HCT116 (cell line): Measurements from ENCODE around the gene SMR3A. TPM values are rescaled to one million over a fixed set of nuclear protein-coding genes. Genes with fewer than 3 reads are reported as not detected.

Experiments
- ATAC-seq: fragments of 200-7000 bp; cut with Tn5 transposase; 2 replicates; pipeline ENCODE4 v1.9.1; 2020; ENCODE audit warnings: mild to moderate bottlenecking, moderate library complexity
- BruUV-seq: library from RNA; stranded (reverse); fragments of 400-500 nt; replicated peaks from 2 replicates; lab custom pipeline; 2021; lab: Mats Ljungman, UMichigan
- CTCF ChIA-PET: fragments of 300-600 bp; sonication (Branson Sonifier 250); formaldehyde crosslinking; loops from one replicate; lab custom pipeline; 2021; ENCODE audit warnings: antibody characterized with exemption; lab: Charles Lee
- POLR2A ChIA-PET: fragments of 300-600, 350-600 bp; sonication (Branson Sonifier 250); formaldehyde crosslinking; loops from one replicate; lab custom pipeline; 2021; ENCODE audit warnings: antibody characterized with exemption; lab: Charles Lee
- RAD21 ChIA-PET, 2 experiments: fragments of 300-600 bp; sonication (Branson Sonifier 250); formaldehyde crosslinking; loops; one replicate each; lab custom pipeline; 2023; ENCODE audit warnings: low total read pairs in 2 of 2; ENCODE audit not compliant: uncharacterized antibody in 2 of 2, unreplicated experiment in 2 of 2, low non-redundant PET in 1 of 2; lab: Charles Lee
- DNase-seq: peaks from one replicate; pipeline ENCODE4 v3.0.0-alpha.2; 2010; ENCODE audit warnings: low read depth, low spot score
- H2AFZ ChIP-seq: fragments of 200-600 bp; shearing (Covaris generic), sonication (generic); 2 replicates; pipeline ENCODE4 v1.6.1; 2017; ENCODE audit warnings: low read depth, mixed run types, mixed read lengths, antibody characterized with exemption, low read length; ENCODE audit not compliant: poor library complexity, severe bottlenecking
- H3K27ac ChIP-seq: 2 replicates; pipeline ENCODE4 v1.5.1; 2012; ENCODE audit warnings: low read depth, low read length
- H3K27me3 ChIP-seq: fragments of 200-600 bp; sonication (generic); 2 replicates; pipeline ENCODE4 v1.6.1; 2016; ENCODE audit warnings: mixed run types, low read length, mixed read lengths; ENCODE audit not compliant: insufficient read depth
- H3K36me3 ChIP-seq, 2 experiments: fragments of 200-500 bp in 1 of 2; fragments of 200-600 bp in 1 of 2; sonication (Bioruptor generic) in 1 of 2; sonication (generic) in 1 of 2; 2 replicates each; pipeline versions ENCODE4 v1.5.1 to v1.6.1; 2014 to 2016; ENCODE audit warnings: low read length in 2 of 2, inconsistent platforms in 1 of 2, mixed read lengths in 1 of 2, mixed run types in 1 of 2; ENCODE audit not compliant: insufficient read depth in 2 of 2, control insufficient read depth in 1 of 2
- H3K4me1 ChIP-seq, 2 experiments: fragments of 200-600 bp in 1 of 2; sonication (generic) in 1 of 2; 2 replicates each; pipeline versions ENCODE4 v1.5.1 to v1.6.1; 2012 to 2017; ENCODE audit warnings: low read length in 2 of 2, inconsistent platforms in 1 of 2, mild to moderate bottlenecking in 1 of 2, mixed read lengths in 1 of 2, mixed run types in 1 of 2, moderate library complexity in 1 of 2; ENCODE audit not compliant: insufficient read depth in 2 of 2, control insufficient read depth in 1 of 2
- H3K4me2 ChIP-seq: fragments of 200-600 bp; sonication (generic); 2 replicates; pipeline ENCODE4 v1.6.1; 2017; ENCODE audit warnings: mixed run types, low read length, mixed read lengths
- H3K4me3 ChIP-seq, 2 experiments: fragments of 200-600 bp in 1 of 2; sonication (generic) in 1 of 2; replicated peaks in 1 of 2; 2 replicates each; pipeline ENCODE4 v1.5.1; 2011 to 2016; ENCODE audit warnings: low read length in 2 of 2, control low read depth in 1 of 2, low read depth in 1 of 2, mild to moderate bottlenecking in 1 of 2, mixed read lengths in 1 of 2, mixed run types in 1 of 2
- H3K79me2 ChIP-seq: fragments of 200-600 bp; sonication (generic); 2 replicates; pipeline ENCODE4 v1.6.1; 2017; ENCODE audit warnings: mild to moderate bottlenecking, mixed run types, low read length, moderate library complexity, mixed read lengths; ENCODE audit not compliant: insufficient read depth
- H3K9ac ChIP-seq: fragments of 200-600 bp; sonication (generic); 2 replicates; pipeline ENCODE4 v1.6.1; 2016; ENCODE audit warnings: low read length, mixed read lengths
- H3K9me2 ChIP-seq: fragments of 200-600 bp; sonication (generic), shearing (Covaris generic); 2 replicates; pipeline ENCODE4 v1.6.1; 2017; ENCODE audit warnings: mixed run types, mild to moderate bottlenecking, moderate library complexity; ENCODE audit not compliant: insufficient read depth
- H3K9me3 ChIP-seq, 2 experiments: fragments of 200-500 bp in 1 of 2; fragments of 200-600 bp in 1 of 2; sonication (Bioruptor generic) in 1 of 2; sonication (generic) in 1 of 2; 2 replicates each; pipeline ENCODE4 v1.6.1; 2014 to 2017; ENCODE audit warnings: low read length in 2 of 2, mixed read lengths in 2 of 2, inconsistent platforms in 1 of 2, low read depth in 1 of 2, mild to moderate bottlenecking in 1 of 2, mixed run types in 1 of 2, moderate library complexity in 1 of 2; ENCODE audit not compliant: control insufficient read depth in 1 of 2, insufficient read depth in 1 of 2
- H4K20me1 ChIP-seq: fragments of 200-600 bp; sonication (generic), shearing (Covaris generic); 2 replicates; pipeline ENCODE4 v1.6.1; 2017; ENCODE audit warnings: mixed run types, mild to moderate bottlenecking, moderate library complexity; ENCODE audit not compliant: insufficient read depth
- CTCF ChIP-seq, 3 experiments: fragments of 200-600 bp in 1 of 3; sonication (generic) in 1 of 3; IDR thresholded peaks in 2 of 3; conservative IDR thresholded peaks in 1 of 3; 2 replicates each; pipeline ENCODE4 v1.5.1; 2012 to 2017; ENCODE audit warnings: low read depth in 2 of 3, low read length in 2 of 3, antibody characterized with exemption in 1 of 3, borderline replicate concordance in 1 of 3, control low read depth in 1 of 3, mild to moderate bottlenecking in 1 of 3, mixed read lengths in 1 of 3, mixed run types in 1 of 3, moderate library complexity in 1 of 3; ENCODE audit not compliant: insufficient read depth in 1 of 3
- RAD21 ChIP-seq: IDR thresholded peaks from 2 replicates; pipeline ENCODE4 v1.6.1; 2012; ENCODE audit warnings: low read depth, mild to moderate bottlenecking
- ZBTB33 ChIP-seq: IDR thresholded peaks from 2 replicates; pipeline ENCODE4 v1.6.1; 2011; ENCODE audit warnings: mild to moderate bottlenecking, low read length, moderate library complexity; ENCODE audit not compliant: insufficient replicate concordance; ENCODE audit errors: extremely low read depth
- intact Hi-C: fragments of 100-400 bp; cut with micrococcal nuclease; formaldehyde crosslinking; loops from 2 replicates; pipeline ENCODE4 v1.10.0; 2022
- total RNA-seq: library from RNA; stranded (reverse); gene quantifications from one replicate; pipeline ENCODE4 v1.2.1, GENCODE V29; 2021; ENCODE audit not compliant: unreplicated experiment

SMR3A gene
- total RNA-seq, 1 experiment from 2014 or later: not detected

GRCh38 chr4:70315928-70316327, 44.6 kb upstream of the SMR3A start:
- CTCF ChIA-PET: no interaction called here
- ATAC-seq (no peak), DNase-seq (peak; percentile 0)

More at GRCh38 chr4:70315928-70316327, 44.6 kb upstream of the SMR3A start:
- ChIA-PET RAD21 (no interaction called here), POLR2A (no interaction called here)
- no TSS peak for BruUV-seq
- Histone ChIP-seq H2AFZ (no peak overlapping the region), H3K9ac (no peak overlapping the region), H3K9me3 (no peaks in the 10 kb centered on the region), H3K4me2 (no peak overlapping the region), H3K4me1 (no peaks in the 10 kb centered on the region), H3K27ac (no peak overlapping the region), H3K4me3 (no peak overlapping the region), H3K9me2 (no peaks in the 10 kb centered on the region), H3K27me3 (no peaks in the 10 kb centered on the region), H3K36me3 (no peaks in the 10 kb centered on the region), H3K79me2 (no peaks in the 10 kb centered on the region), H4K20me1 (no peaks in the 10 kb centered on the region; the same call in 1 of the 2 replicates)
- intact Hi-C loops: loop anchor here (5.0 to 10.0 kb wide), 2 partner anchors 191 to 239 kb away; no protein-coding TSS in a partner anchor
- TF ChIP-seq RAD21: peak; percentile 28; the same call in 1 of the 2 replicates
- TF ChIP-seq ZBTB33: no peak
- 0 out of 6 replicates have a peak, but pooled peaks of 1 of the 3 experiments have one; percentile 8 for TF ChIP-seq CTCF (IDR thresholded peaks at IDR 0.05 in 2 of 3, conservative IDR thresholded peaks at IDR 0.05 in 1 of 3; ENCODE audit: borderline replicate concordance in 1 of 3, insufficient read depth in 1 of 3, low read depth in 2 of 3, low read length in 2 of 3)
